ENCODE measurements around the gene RIMBP2.

RIMBP2 gene

GRCh38 chr12:130572553-130572952 is 143.5 kb downstream of the RIMBP2 start:
- Histone ChIP-seq H3K4me1 (ENCODE audit: low read length) (no peaks in the 10 kb centered on the region), H3K4me3 (ENCODE audit: low read length) (no peak overlapping the region), H3F3A (ENCODE audit: insufficient read depth, low read length) (no peaks in the 10 kb centered on the region), H3K36me3 (replicated peaks; ENCODE audit: insufficient read depth, low read length) (no peaks in the 10 kb centered on the region), H3K79me2 (ENCODE audit: low read length) (no peaks in the 10 kb centered on the region), H3K27ac (ENCODE audit: low read length) (no peak overlapping the region), H3K9ac (ENCODE audit: low read length) (no peak overlapping the region), H4K20me1 (ENCODE audit: insufficient read depth, low read length) (no peaks in the 10 kb centered on the region), H3K27me3 (replicated peaks; ENCODE audit: insufficient read depth, low read length) (no peaks in the 10 kb centered on the region), H2AFZ (ENCODE audit: low read length) (no peak overlapping the region), H3K9me2 (replicated peaks; ENCODE audit: insufficient read depth, low read length) (no peaks in the 10 kb centered on the region), H3K9me3 (replicated peaks; ENCODE audit: insufficient read depth, low read length) (no peaks in the 10 kb centered on the region), H3K4me2 (ENCODE audit: low read depth, low read length) (no peak overlapping the region)
- TF ChIP-seq EZH2 (optimal IDR thresholded peaks at IDR 0.05; ENCODE audit: low read depth, low read length) (no peak), EZH2phosphoT487 (IDR thresholded peaks at IDR 0.05; ENCODE audit: low read length) (no peak)
- no peak for DNase-seq

- H3K4me3 ChIP-seq (ENCODE audit: low read length): no peak overlapping the region
- no peaks in the 10 kb centered on the region for H3K36me3 ChIP-seq (replicated peaks; ENCODE audit: insufficient read depth, low read length)
- no peaks in the 10 kb centered on the region for H4K20me1 ChIP-seq (ENCODE audit: insufficient read depth, low read length)
- H3F3A ChIP-seq (ENCODE audit: insufficient read depth, low read length): no peaks in the 10 kb centered on the region
- H3K27me3 ChIP-seq (replicated peaks; ENCODE audit: insufficient read depth, low read length): no peaks in the 10 kb centered on the region
- H3K27ac ChIP-seq (ENCODE audit: low read length): no peak overlapping the region
- no peaks in the 10 kb centered on the region for H3K9me3 ChIP-seq (replicated peaks; ENCODE audit: insufficient read depth, low read length)
- H3K9ac ChIP-seq (ENCODE audit: low read length): no peak overlapping the region
- H3K9me2 ChIP-seq (replicated peaks; ENCODE audit: insufficient read depth, low read length): no peaks in the 10 kb centered on the region
- no peak overlapping the region for H3K4me2 ChIP-seq (ENCODE audit: low read depth, low read length)
- H3K4me1 ChIP-seq (ENCODE audit: low read length): no peaks in the 10 kb centered on the region
- no peak for DNase-seq
- no peak overlapping the region for H2AFZ ChIP-seq (ENCODE audit: low read length)
- no peaks in the 10 kb centered on the region for H3K79me2 ChIP-seq (ENCODE audit: low read length)
- TF ChIP-seq EZH2phosphoT487 (IDR thresholded peaks at IDR 0.05; ENCODE audit: low read length) (no peak), EZH2 (optimal IDR thresholded peaks at IDR 0.05; ENCODE audit: low read depth, low read length) (no peak), CTCF (IDR thresholded peaks at IDR 0.05; ENCODE audit: low read length) (no peak)
Measured at GRCh38 chr12:130571734-130572133, 144.4 kb downstream of the RIMBP2 start.

GRCh38 chr12:130571089-130571488 is 145.0 kb downstream of the RIMBP2 start:
- no peaks in the 10 kb centered on the region for H3K27me3 ChIP-seq (replicated peaks; ENCODE audit: insufficient read depth, low read length)
- H3K9me2 ChIP-seq (replicated peaks; ENCODE audit: insufficient read depth, low read length): no peaks in the 10 kb centered on the region
- no peaks in the 10 kb centered on the region for H3K36me3 ChIP-seq (replicated peaks; ENCODE audit: insufficient read depth, low read length)
- H3F3A ChIP-seq (ENCODE audit: insufficient read depth, low read length): no peaks in the 10 kb centered on the region
- no peak overlapping the region for H3K27ac ChIP-seq (ENCODE audit: low read length)
- no peak overlapping the region for H3K4me2 ChIP-seq (ENCODE audit: low read depth, low read length)
- H3K79me2 ChIP-seq (ENCODE audit: low read length): no peaks in the 10 kb centered on the region
- DNase-seq: no peak
- no peaks in the 10 kb centered on the region for H3K4me1 ChIP-seq (ENCODE audit: low read length)
- no peak overlapping the region for H2AFZ ChIP-seq (ENCODE audit: low read length)
- no peak overlapping the region for H3K9ac ChIP-seq (ENCODE audit: low read length)
- no peaks in the 10 kb centered on the region for H4K20me1 ChIP-seq (ENCODE audit: insufficient read depth, low read length)
- H3K9me3 ChIP-seq (replicated peaks; ENCODE audit: insufficient read depth, low read length): no peaks in the 10 kb centered on the region
- TF ChIP-seq EZH2 (optimal IDR thresholded peaks at IDR 0.05; ENCODE audit: low read depth, low read length) (no peak), EZH2phosphoT487 (IDR thresholded peaks at IDR 0.05; ENCODE audit: low read length) (no peak), CTCF (IDR thresholded peaks at IDR 0.05; ENCODE audit: low read length) (no peak)
- H3K4me3 ChIP-seq (ENCODE audit: low read length): no peak overlapping the region

- no peak for DNase-seq
- no peaks in the 10 kb centered on the region for H3K4me1 ChIP-seq (ENCODE audit: low read length)
- no peaks in the 10 kb centered on the region for H3K27me3 ChIP-seq (replicated peaks; ENCODE audit: insufficient read depth, low read length)
- H3K27ac ChIP-seq (ENCODE audit: low read length): no peak overlapping the region
- no peak overlapping the region for H3K4me3 ChIP-seq (ENCODE audit: low read length)
- H3K79me2 ChIP-seq (ENCODE audit: low read length): no peaks in the 10 kb centered on the region
- no peaks in the 10 kb centered on the region for H4K20me1 ChIP-seq (ENCODE audit: insufficient read depth, low read length)
- H3K9me3 ChIP-seq (replicated peaks; ENCODE audit: insufficient read depth, low read length): no peaks in the 10 kb centered on the region
- TF ChIP-seq EZH2 (optimal IDR thresholded peaks at IDR 0.05; ENCODE audit: low read depth, low read length) (no peak), CTCF (IDR thresholded peaks at IDR 0.05; ENCODE audit: low read length) (no peak), EZH2phosphoT487 (IDR thresholded peaks at IDR 0.05; ENCODE audit: low read length) (no peak)
- H3K4me2 ChIP-seq (ENCODE audit: low read depth, low read length): no peak overlapping the region
- no peak overlapping the region for H3K9ac ChIP-seq (ENCODE audit: low read length)
- H3K9me2 ChIP-seq (replicated peaks; ENCODE audit: insufficient read depth, low read length): no peaks in the 10 kb centered on the region
- no peaks in the 10 kb centered on the region for H3K36me3 ChIP-seq (replicated peaks; ENCODE audit: insufficient read depth, low read length)
- no peak overlapping the region for H2AFZ ChIP-seq (ENCODE audit: low read length)
- H3F3A ChIP-seq (ENCODE audit: insufficient read depth, low read length): no peaks in the 10 kb centered on the region
Measured at GRCh38 chr12:130569521-130569920, 146.6 kb downstream of the RIMBP2 start.
